Cardiac fibroblast (primary cell): Measurements from ENCODE around the gene NFE2L2.

Experiments
- DNase-seq, 2 donors: peaks; one replicate each; pipeline versions ENCODE4 v3.0.0 to v3.0.0-alpha.2; 2010; ENCODE audit warnings: low read depth in 2 of 2
- H3K4me3 ChIP-seq, 2 donors: replicated peaks in 1 of 2; 1 replicate in 1 of 2; 2 replicates in 1 of 2; pipeline ENCODE4 v1.5.1; 2011; ENCODE audit warnings: low read depth in 2 of 2, low read length in 2 of 2, mild to moderate bottlenecking in 2 of 2, moderate library complexity in 1 of 2
- CTCF ChIP-seq: IDR thresholded peaks from one replicate; pipeline ENCODE4 v1.5.1; 2011; ENCODE audit warnings: low read depth, mild to moderate bottlenecking, low read length, inconsistent platforms

The NFE2L2 gene

GRCh38 chr2:177239053-177239452, 25.5 kb downstream of the NFE2L2 start:
- no peak for TF ChIP-seq CTCF
- H3K4me3 ChIP-seq, result no peak overlapping the region
- DNase-seq, result no peak

DNA sequence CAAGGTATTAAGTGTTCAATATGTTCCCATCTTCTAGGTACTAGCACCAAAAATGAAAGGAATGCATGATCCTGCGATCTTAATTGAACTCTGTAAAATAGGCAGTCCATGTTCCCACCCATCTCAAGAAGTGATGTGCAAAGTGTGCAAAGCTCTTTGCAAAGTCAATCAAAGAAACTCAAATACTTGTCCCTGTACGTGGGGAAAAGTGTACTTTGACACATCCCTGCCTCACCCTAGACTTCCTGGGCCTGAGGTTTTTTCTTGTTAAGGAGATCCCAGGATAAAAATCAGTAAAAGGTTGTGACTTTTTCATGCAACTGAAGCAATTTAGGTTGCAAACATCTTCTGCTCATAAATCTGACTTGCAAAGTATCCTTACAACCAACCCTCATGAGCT, 26.6 kb downstream of the NFE2L2 start:
- no peak for DNase-seq
- no peak for TF ChIP-seq CTCF
- no peak overlapping the region for H3K4me3 ChIP-seq

DNA sequence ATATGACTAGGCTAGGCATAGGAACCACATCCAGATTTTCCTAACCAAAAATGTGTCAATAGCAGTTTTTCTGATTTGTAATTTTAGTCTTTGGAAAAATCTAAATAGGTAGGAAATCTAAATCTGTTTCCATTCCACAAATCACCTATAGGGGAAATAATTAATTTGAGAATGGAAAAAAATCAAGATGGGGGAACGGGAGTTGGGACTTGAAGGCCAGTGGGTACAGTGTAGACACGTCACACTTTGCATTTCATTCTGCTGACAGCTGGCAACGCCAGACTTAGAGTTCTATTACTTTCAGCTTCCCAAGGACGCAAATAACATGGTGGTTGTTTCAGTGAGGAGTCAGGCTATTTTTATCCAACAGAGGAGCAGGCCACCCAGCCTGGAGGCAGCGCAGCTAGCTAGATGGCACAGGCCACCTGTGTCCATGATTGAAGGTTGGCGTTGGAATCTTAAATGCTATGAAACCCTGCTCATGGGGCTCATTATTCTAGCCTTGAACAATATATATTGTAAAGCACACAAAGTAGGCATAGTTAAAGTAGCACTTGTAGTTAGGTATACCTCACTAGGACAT, 28.6 kb downstream of the NFE2L2 start:
- no peak overlapping the region for H3K4me3 ChIP-seq
- TF ChIP-seq CTCF, result no peak
- DNase-seq, result no peak

DNA sequence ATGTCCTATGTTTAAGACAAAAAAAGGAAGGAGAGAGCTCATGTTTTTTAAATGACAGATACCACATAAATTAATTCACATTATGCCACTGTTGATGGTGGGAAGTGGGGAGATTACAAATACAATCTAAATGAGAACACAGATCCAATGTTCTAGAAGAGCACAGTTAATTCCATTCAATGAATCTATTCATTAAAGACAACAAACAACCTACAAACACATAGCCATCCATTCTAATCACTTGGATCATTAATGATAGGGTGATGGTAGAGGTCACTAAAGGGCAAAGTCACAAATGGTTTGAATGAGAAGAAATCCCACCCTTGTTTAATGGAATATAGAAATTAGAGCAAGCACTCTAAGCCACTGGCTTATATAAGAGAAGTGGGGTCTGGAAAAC, 30.3 kb downstream of the NFE2L2 start:
- DNase-seq, result no peak
- TF ChIP-seq CTCF, result no peak
- H3K4me3 ChIP-seq, result no peak overlapping the region

- H3K4me3 ChIP-seq, result no peak overlapping the region
- TF ChIP-seq CTCF, result no peak
- DNase-seq, result no peak
Measured at GRCh38 chr2:177232098-177232704, 32.3 kb downstream of the NFE2L2 start.

DNA sequence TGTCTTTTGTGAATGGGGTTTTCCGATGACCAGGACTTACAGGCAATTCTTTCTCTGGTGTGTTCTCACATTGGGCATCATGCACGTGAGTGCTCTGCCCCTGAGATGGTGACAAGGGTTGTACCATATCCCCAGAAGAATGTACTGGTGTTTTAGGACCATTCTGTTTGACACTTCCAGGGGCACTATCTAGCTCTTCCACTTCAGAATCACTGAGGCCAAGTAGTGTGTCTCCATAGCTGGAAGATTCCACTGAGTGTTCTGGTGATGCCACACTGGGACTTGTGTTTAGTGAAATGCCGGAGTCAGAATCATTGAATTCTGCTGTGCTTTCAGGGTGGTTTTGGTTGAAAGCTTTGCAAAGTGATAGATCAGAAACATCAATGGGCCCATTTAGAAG, 33.3 kb downstream of the NFE2L2 start:
- H3K4me3 ChIP-seq, result no peak overlapping the region
- no peak for TF ChIP-seq CTCF
- no peak for DNase-seq
